RWPE2 (cell line): ENCODE data around the gene NANOGP8.

ENCODE experiments used
- ATAC-seq: fragments of 200-7000 bp; cut with Tn5 transposase; 3 replicates; pipeline ENCODE4 v1.9.1; 2021; ENCODE audit warnings: low read depth
- DNase-seq: peaks from one replicate; pipeline ENCODE4 v3.0.0-alpha.2; 2020; ENCODE audit warnings: low spot score
- H3K27ac ChIP-seq: fragments of 450-650 bp; 2 replicates; pipeline ENCODE4 v1.5.1; 2017; ENCODE audit warnings: mild to moderate bottlenecking; ENCODE audit not compliant: poor library complexity, severe bottlenecking
- H3K27me3 ChIP-seq: fragments of 250-450 bp; sonication (Bioruptor Pico); 2 replicates; pipeline ENCODE4 v1.5.1; 2021; ENCODE audit warnings: mild to moderate bottlenecking, moderate library complexity; ENCODE audit not compliant: insufficient read depth, poor library complexity, severe bottlenecking
- H3K36me3 ChIP-seq: fragments of 250-450 bp; sonication (Bioruptor Pico); 2 replicates; pipeline ENCODE4 v1.5.1; 2020; ENCODE audit warnings: low read depth, mild to moderate bottlenecking, moderate library complexity
- H3K4me1 ChIP-seq: fragments of 250-450 bp; sonication (Bioruptor Pico); 2 replicates; pipeline ENCODE4 v1.5.1; 2021; ENCODE audit warnings: mild to moderate bottlenecking, moderate library complexity; ENCODE audit not compliant: insufficient read depth, poor library complexity, severe bottlenecking
- H3K4me3 ChIP-seq: fragments of 250-450 bp; sonication (Bioruptor Pico); 2 replicates; pipeline ENCODE4 v1.5.1; 2021; ENCODE audit warnings: mild to moderate bottlenecking, moderate library complexity; ENCODE audit not compliant: severe bottlenecking
- H3K9me3 ChIP-seq: fragments of 250-450 bp; sonication (Bioruptor Pico); 2 replicates; pipeline ENCODE4 v1.5.1; 2021; ENCODE audit warnings: mild to moderate bottlenecking, moderate library complexity; ENCODE audit not compliant: severe bottlenecking
- TF ChIP-seq, protein P1 (sequence below): fragments of 450-650 bp; IDR thresholded peaks from one replicate; pipeline ENCODE4 v1.5.1; 2017; ENCODE audit warnings: mild to moderate bottlenecking, moderate library complexity; ENCODE audit not compliant: poor library complexity, severe bottlenecking

The NANOGP8 gene

DNA sequence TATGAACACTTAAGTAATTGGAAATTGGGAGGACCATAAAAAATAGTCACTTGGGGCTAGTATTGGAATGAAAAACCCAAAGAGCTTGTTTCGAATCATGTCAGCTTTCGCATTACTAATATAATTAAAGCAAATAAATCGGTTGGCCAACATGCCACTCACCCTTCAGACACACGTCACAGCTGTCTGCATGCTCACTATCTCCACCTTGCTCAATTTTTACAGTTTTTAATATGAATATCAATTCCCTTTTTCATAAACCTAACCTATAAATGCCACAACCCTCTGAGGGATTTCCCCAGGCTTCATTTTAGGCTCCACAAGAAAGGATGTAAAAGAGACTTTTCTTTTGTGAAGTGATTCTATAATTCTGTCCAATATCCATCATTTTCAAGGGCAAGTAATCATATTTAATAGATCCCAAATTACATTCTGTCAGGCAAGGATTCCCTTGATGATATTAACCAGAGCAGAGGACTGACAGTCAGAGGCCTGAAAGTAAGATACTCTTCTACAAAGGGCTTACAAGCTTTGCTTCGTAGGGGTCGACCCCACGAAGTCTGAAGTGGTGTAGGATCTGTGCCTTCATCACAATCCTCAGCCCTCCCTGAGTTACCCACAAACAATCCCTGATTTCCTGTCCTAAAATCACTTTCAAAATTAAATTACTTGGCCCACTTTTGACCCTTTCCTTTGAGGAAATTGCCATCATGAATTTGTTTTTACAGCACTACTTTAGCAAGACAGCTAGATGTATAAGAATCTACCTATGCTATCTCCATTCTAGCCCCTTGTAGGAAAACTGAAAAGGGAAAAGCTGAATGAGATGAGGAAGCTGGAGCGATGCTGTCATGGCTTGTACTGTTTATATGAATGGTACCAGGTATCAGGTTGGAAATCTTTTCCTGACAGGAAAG is 44.5 kb downstream of the NANOGP8 start:
- TF ChIP-seq, protein P1, sequence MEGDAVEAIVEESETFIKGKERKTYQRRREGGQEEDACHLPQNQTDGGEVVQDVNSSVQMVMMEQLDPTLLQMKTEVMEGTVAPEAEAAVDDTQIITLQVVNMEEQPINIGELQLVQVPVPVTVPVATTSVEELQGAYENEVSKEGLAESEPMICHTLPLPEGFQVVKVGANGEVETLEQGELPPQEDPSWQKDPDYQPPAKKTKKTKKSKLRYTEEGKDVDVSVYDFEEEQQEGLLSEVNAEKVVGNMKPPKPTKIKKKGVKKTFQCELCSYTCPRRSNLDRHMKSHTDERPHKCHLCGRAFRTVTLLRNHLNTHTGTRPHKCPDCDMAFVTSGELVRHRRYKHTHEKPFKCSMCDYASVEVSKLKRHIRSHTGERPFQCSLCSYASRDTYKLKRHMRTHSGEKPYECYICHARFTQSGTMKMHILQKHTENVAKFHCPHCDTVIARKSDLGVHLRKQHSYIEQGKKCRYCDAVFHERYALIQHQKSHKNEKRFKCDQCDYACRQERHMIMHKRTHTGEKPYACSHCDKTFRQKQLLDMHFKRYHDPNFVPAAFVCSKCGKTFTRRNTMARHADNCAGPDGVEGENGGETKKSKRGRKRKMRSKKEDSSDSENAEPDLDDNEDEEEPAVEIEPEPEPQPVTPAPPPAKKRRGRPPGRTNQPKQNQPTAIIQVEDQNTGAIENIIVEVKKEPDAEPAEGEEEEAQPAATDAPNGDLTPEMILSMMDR, result no peak
- no peak overlapping the region for H3K4me3 ChIP-seq
- ATAC-seq (no peak), DNase-seq (no peak)
- no peaks in the 10 kb centered on the region for H3K9me3 ChIP-seq
- H3K36me3 ChIP-seq, result no peaks in the 10 kb centered on the region
- H3K27me3 ChIP-seq, result no peaks in the 10 kb centered on the region
- peaks cover 17% of the 10 kb centered on the region for H3K4me1 ChIP-seq
- H3K27ac ChIP-seq, result no peak overlapping the region

DNA sequence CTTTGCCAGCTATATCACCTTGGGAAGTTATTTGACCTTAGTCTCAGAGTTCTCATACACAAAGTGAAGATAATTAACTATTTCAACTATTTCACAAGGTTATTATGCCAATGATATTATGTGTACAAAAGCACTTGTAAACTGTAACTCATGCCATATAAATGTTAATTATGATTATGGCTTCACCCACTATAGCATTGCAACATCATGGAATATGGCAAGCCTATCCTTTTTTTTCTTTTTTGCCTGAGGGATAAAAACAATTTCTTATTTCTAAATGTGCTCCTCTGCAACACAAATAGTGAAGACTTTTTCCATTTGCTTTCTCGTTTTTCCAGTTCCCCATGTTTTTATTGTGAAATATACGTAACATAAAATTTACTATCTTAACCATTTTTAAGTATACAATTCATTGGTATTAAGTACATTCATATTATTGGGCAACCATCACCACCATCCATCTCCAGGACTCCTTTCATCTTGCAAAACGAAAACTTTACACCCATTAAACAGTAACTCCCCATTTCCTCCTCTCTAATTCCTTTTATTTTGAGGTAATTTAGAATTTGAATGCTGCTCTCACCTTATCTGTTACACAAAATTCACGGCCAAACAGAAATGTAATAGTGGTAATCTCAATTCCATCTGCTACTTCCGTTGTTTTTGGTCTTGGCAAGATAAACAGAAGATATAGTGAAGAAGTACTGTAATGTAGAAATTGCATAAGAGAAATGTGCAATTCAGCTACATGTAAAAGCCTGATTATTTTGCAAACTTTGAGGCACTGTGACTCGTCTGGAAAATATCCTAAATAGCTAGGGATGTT is 46.3 kb downstream of the NANOGP8 start:
- DNase-seq, result no peak
- H3K4me3 ChIP-seq, result no peak overlapping the region
- H3K36me3 ChIP-seq, result no peaks in the 10 kb centered on the region
- TF ChIP-seq, protein P1, result no peak
- ATAC-seq, result peak; percentile 74
- peak overlapping the region; percentile 51 for H3K27ac ChIP-seq
- no peaks in the 10 kb centered on the region for H3K27me3 ChIP-seq
- no peaks in the 10 kb centered on the region for H3K9me3 ChIP-seq
- peaks cover 17% of the 10 kb centered on the region for H3K4me1 ChIP-seq
